HG02970 (cell line): Measurements from ENCODE around the gene TTYH3.
"Not testable (repeated sequence)": the region's sequence is repeated elsewhere in the genome, so short reads cannot be mapped to it uniquely, and the experiment has no call there.

ENCODE experiments used
- ATAC-seq: cut with Tn5 transposase; IDR thresholded peaks from one replicate; pipeline ENCODE4 v1.9.1; 2021; ENCODE audit warnings: mild to moderate bottlenecking, moderate library complexity, moderate number of reproducible peaks; ENCODE audit not compliant: unreplicated experiment, low FRiP score

TTYH3 gene, protein sequence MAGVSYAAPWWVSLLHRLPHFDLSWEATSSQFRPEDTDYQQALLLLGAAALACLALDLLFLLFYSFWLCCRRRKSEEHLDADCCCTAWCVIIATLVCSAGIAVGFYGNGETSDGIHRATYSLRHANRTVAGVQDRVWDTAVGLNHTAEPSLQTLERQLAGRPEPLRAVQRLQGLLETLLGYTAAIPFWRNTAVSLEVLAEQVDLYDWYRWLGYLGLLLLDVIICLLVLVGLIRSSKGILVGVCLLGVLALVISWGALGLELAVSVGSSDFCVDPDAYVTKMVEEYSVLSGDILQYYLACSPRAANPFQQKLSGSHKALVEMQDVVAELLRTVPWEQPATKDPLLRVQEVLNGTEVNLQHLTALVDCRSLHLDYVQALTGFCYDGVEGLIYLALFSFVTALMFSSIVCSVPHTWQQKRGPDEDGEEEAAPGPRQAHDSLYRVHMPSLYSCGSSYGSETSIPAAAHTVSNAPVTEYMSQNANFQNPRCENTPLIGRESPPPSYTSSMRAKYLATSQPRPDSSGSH

DNA sequence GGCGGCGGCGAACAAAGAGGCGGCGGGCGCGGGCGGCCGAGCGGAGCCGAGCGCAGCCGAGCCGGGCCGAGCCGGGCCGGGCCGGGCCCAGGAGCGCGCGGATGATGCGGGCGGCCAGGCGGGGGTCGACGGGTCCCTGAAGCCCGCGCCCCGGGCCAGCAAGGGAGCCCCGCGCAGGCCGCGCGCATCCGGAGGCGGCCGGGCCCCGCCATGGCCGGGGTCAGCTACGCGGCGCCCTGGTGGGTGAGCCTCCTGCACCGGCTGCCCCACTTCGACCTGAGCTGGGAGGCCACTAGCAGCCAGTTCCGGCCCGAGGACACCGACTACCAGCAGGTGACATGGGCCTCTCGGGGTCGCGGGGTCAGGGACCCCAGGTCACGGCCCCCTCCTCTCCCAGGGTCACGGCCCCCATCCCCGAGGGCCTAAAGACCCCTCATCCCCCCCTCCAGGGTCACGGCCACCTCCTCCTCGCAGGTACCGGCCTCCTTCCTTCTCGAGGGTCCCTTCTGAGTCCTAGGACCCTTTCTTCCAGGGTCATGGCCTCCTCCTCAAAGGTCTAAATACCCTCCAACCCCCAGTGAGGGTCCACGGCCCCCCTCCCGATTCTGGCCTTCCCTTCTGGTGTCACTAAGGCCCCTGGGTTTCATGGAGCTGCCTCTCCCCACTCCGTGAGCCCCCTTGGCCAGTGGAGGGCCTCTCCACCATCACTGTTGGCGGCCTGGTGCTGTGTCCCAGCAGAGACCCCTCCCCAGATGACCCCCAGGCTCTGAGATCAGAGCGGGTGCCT, at the start of gene TTYH3:
Gene TTYH3, plus strand, starts transcription at position 41 of the 787 bp plus-strand sequence. Its CDS starts 170 bp downstream, at position 211.
- peak; percentile 35 for ATAC-seq

DNA sequence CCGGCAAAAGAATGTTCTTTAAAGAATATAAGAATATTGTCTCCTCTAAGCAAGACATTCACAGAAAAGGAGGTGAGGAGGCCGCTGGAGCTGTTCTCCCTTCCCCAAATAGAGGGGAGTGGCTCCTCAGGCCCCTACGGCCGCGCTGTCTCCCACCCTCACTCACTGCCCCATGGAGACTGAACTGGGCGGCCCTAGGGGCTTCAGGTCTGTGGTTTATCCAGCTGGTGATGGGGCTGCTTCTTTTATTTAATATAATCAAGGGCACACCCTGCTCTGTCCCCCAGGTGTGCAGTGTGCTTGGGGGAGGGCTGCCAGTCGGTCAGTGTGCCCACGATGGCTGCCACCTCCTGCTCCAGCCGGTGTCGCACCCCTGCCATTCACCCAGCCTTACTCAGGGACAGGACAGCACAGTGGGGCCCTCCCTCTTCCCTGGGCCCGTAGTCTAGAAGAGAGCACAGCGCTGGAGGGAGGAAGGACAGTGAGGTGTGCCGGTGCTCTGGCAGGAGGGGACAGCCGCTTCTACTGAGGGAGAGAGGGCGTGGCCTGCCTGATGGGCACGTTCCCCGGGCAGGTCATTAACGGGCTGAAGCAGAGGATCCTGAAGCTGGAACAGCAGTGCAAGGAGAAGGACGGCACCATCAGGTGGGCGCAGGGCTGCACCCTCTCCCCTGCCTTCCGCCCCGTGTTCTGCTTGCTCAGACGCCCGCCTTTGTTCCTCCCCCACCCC, 49.6 kb upstream of the TTYH3 start:
- no peak for ATAC-seq

DNA sequence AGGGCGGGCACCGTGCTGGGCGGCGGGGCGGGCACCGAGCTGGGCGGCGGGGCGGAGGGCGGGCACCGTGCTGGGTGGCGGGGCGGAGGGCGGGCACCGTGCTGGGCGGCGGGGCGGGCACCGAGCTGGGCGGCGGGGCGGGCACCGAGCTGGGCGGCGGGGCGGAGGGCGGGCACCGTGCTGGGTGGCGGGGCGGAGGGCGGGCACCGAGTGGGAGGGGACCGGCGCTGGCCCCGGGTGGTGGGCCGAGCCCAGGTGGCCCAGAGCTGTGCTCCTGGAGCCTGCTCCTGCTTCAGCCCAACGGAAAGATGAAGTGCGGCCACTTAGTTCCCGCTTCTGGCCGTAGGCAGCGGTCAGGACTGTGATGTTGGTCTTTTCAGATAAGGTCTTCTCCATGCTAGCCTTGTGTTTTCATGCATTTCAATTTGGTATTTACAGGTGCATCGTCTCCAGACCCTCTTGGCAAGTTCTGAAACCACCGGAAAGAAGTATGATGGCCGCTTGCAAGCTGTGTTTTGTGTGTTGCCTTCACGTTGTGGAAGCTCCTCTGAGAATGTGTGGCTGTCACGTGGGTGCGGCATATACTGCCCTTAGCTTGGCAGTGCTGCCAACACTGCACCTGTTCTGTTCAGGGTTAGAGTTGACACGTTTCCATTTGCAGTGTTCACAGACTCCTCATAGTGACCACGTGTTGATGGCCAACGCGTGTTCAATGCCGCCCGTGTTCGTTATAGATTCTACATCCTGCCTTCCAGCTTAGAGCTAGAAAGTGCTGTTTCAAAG, 47.8 kb upstream of the TTYH3 start:
- ATAC-seq: no peak

DNA sequence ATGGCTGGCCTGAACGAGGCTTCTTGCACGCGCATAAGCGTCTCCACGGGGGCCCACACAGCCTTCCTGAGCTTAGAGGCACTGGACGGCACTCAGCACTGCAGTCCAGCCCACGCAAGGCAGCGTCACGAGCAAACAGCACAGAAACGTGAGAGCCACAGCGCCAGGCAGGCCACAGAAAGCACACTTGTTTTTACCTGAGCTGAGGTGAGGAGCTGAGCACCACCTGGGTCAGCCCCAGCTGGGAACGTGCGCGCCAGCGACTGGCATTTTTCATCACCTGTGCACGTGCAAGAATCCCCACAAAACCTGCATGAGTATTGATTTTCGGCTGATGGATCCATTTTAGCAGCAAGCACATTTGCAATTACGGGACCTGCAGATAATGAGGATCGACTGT, 46.3 kb upstream of the TTYH3 start:
- ATAC-seq: no peak

GRCh38 chr7:2586326-2587020, 45.3 kb upstream of the TTYH3 start:
- ATAC-seq: no peak

DNA sequence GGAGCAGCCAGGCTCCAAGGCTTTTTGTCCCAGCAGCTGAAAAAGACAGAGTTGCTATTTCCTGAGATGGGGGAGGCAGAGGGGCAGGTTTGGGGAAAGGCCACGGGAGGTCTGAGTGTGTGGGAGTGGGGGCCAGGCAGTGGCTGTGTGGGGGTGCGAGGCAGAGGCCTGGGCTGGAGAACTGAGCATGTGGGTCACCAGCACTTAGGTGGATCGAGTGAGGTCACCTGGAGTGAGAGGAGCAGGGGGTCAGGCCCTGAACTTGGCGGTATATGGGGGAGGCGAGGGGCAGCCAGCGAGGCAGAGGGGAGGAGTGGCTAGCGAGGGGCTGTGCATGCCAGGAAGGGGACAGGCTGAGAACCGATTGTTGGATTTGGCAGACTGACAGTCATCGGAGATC, 44.7 kb upstream of the TTYH3 start:
- ATAC-seq: no peak

DNA sequence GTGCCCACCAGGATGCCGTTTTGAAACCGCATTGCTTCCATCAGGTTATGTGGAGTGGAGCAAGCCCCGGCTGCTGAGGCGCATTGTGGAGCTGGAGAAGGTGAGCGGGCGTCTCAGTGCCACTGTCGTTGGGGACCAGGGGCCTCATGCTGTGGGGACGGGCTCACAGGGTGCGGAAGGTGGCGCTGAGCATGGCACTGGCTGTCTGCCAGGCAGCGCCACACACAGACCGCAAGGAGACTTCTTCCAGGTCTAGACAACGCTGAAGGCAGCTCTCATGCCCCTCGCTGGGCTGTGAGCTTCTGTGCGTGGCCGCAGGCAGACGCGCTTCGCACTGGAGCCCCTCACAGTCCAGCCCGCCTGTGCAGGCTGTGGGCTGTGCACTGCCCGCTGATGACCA, 44.0 kb upstream of the TTYH3 start:
- no peak for ATAC-seq

DNA sequence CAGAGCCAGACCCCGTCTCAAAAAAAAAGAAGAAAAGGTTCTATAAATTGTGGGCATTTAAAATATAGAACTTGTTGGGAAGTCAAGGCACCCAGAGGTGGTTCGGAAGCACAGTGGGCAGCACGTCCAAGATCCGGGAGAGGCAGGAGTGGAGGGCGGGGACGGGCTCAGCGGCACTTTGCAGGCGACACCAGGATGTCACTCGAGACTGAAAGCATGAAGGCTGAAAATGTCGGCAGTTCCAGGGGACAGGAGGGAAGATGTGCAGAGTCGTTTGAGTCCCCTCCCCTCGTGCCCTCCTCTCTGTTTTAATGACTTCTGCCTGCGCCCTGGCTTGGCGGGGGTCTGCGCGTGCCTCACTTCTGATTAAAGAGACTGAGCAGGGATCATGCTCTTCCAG, 42.4 kb upstream of the TTYH3 start:
- ATAC-seq: no peak

- not testable (repeated sequence) for ATAC-seq
Observed at GRCh38 chr7:2589941-2590340, 41.8 kb upstream of the TTYH3 start.

- ATAC-seq: no peak
Observed at GRCh38 chr7:2592375-2592865, 39.4 kb upstream of the TTYH3 start.

- no peak for ATAC-seq
Observed at GRCh38 chr7:2593036-2593727, 38.6 kb upstream of the TTYH3 start.

GRCh38 chr7:2594599-2594998, 37.2 kb upstream of the TTYH3 start:
- ATAC-seq: no peak

DNA sequence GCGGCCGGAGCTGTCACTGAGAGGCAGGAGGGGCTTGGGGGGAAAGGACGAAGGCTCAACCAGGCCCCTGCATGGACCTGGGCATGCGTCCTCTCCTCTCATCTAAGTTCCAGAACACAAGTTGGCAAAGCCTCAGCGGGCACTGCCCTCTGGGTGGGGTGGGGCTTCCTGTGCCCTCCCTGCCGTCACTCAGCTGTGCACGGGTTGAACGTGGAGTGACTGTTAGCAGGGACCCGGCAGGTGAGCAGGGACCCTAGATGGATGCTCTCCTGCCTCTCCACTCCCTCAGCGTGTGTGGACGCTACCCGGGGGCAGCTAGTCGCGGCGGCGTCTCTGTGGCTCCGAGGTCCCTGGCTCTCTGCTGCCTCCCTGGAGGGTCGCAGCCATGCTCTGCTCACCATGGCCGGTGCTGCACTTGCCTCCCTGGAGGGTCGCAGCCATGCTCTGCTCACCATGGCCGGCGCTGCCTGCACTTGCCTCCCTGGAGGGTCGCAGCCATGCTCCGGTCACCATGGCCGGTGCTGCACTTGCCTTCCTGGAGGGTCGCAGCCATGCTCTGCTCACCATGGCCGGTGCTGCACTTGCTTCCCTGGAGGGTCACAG, 36.4 kb upstream of the TTYH3 start:
- no peak for ATAC-seq

GRCh38 chr7:2596464-2597272, 35.1 kb upstream of the TTYH3 start:
- ATAC-seq: no peak

GRCh38 chr7:2597273-2597640, 34.5 kb upstream of the TTYH3 start:
- ATAC-seq: no peak

- ATAC-seq: no peak
Observed at GRCh38 chr7:2598154-2598823, 33.5 kb upstream of the TTYH3 start.

DNA sequence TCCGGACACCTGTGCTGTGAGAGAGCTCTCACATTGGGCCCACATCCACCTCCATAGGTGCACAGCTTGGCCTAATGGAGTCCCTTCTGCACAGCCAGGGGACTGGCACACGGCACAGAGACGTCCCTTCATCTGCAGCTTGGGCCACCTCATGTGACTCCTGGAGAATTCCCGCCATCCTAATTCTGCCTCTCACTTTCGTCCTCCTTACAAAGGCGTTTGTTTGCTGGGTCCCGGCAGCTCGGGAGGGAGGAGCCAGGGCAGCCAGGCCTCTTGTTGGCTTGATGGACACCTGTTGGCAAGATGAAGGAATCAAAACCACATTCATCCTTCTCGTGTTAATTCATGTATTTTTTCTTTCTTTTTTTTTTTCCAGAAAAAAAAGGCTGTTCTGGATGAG, 30.7 kb upstream of the TTYH3 start:
- ATAC-seq: no peak
